Stimulated activated CD4-positive, alpha-beta T cell treated with anti-CD3 and anti-CD28 coated beads, Interleukin-15, amount 100 ng/mL, for 24 hours (primary cell): ENCODE results near the gene RIPK4.

Source experiments
- DNase-seq: peaks from one replicate; pipeline ENCODE4 v3.0.0-alpha.2; 2020

Gene RIPK4

GRCh38 chr21:41752231-41752681, 14.6 kb downstream of the RIPK4 start:
- DNase-seq, result no peak

GRCh38 chr21:41751611-41752011, 15.2 kb downstream of the RIPK4 start:
- DNase-seq, result no peak

GRCh38 chr21:41750532-41751151, 16.2 kb downstream of the RIPK4 start:
- DNase-seq, result no peak

GRCh38 chr21:41750051-41750450, 16.8 kb downstream of the RIPK4 start:
- no peak for DNase-seq

- DNase-seq, result no peak
Observed at GRCh38 chr21:41749286-41749685, 17.6 kb downstream of the RIPK4 start.

GRCh38 chr21:41747943-41748738, 18.7 kb downstream of the RIPK4 start:
- DNase-seq, result no peak

- no peak for DNase-seq
Observed at GRCh38 chr21:41746744-41747006, 20.2 kb downstream of the RIPK4 start.

GRCh38 chr21:41745971-41746743, 20.7 kb downstream of the RIPK4 start:
- no peak for DNase-seq

- no peak for DNase-seq
Observed at GRCh38 chr21:41745026-41745820, 21.6 kb downstream of the RIPK4 start.

- no peak for DNase-seq
Observed at GRCh38 chr21:41744028-41744930, 22.6 kb downstream of the RIPK4 start.

GRCh38 chr21:41743321-41744027, 23.4 kb downstream of the RIPK4 start:
- DNase-seq, result no peak

- DNase-seq, result no peak
Observed at GRCh38 chr21:41742073-41742875, 24.6 kb downstream of the RIPK4 start.

- DNase-seq, result no peak
Observed at GRCh38 chr21:41741253-41742072, 25.4 kb downstream of the RIPK4 start.

GRCh38 chr21:41740604-41741252, 26.1 kb downstream of the RIPK4 start:
- DNase-seq, result no peak

GRCh38 chr21:41739936-41740335, 26.9 kb downstream of the RIPK4 start:
- DNase-seq, result no peak

GRCh38 chr21:41739011-41739410, 27.8 kb downstream of the RIPK4 start:
- DNase-seq, result no peak

GRCh38 chr21:41737651-41738324, 29.1 kb downstream of the RIPK4 start:
- no peak for DNase-seq

GRCh38 chr21:41736423-41736822, 30.4 kb downstream of the RIPK4 start:
- DNase-seq, result no peak
